Large intestine (tissue), 3 donors: ENCODE measurements around the gene LMO3. TPM values are rescaled to one million over a fixed set of nuclear protein-coding genes. Genes with fewer than 3 reads are reported as not detected.
"Not testable (repeated sequence)": the region's sequence is repeated elsewhere in the genome, so short reads cannot be mapped to it uniquely, and the experiment has no call there.

Experiments
- DNase-seq, 2 donors: peaks; one replicate each; pipeline versions ENCODE4 v3.0.0 to v3.0.0-alpha.2; 2013
- H3K27ac ChIP-seq: one replicate; pipeline ENCODE4 v1.5.1; 2013; ENCODE audit warnings: low read length
- H3K27me3 ChIP-seq: 2 replicates; pipeline ENCODE4 v1.6.1; 2013; ENCODE audit warnings: low read length; ENCODE audit not compliant: control insufficient read depth, insufficient read depth
- H3K36me3 ChIP-seq: 2 replicates; pipeline ENCODE4 v1.6.1; 2013; ENCODE audit warnings: low read length; ENCODE audit not compliant: control insufficient read depth, insufficient read depth
- H3K4me1 ChIP-seq: one replicate; pipeline ENCODE4 v1.6.1; 2013; ENCODE audit warnings: low read length; ENCODE audit not compliant: control insufficient read depth, insufficient read depth
- H3K4me3 ChIP-seq: one replicate; pipeline ENCODE4 v1.5.1; 2013; ENCODE audit warnings: low read length
- H3K9me3 ChIP-seq: one replicate; pipeline ENCODE4 v1.6.1; 2013; ENCODE audit warnings: mild to moderate bottlenecking, low read depth, low read length, moderate library complexity; ENCODE audit not compliant: control insufficient read depth
- WGBS: methylation state at CpG from one replicate; pipeline ENCODE4 v1.1.5; 2013; ENCODE audit warnings: low lambda C conversion rate; ENCODE audit not compliant: insufficient coverage; 5-methylcytosine and 5-hydroxymethylcytosine counted together
- polyA plus RNA-seq: library from polyadenylated mRNA; unstranded; fragments of 120-200 nt; gene quantifications from one replicate; pipeline ENCODE4 v1.2.1, GENCODE V29; 2013

The LMO3 gene
- polyA plus RNA-seq, 1 donor, result 1.8 TPM

GRCh38 chr12:16553457-16553856 is 52.5 kb downstream of the LMO3 start:
- WGBS, result no CpG with 5 or more reads among the region's 3 CpGs
- H3K27ac ChIP-seq, result no peak overlapping the region
- H3K27me3 ChIP-seq, result no peaks in the 10 kb centered on the region
- no peak overlapping the region for H3K4me3 ChIP-seq
- H3K9me3 ChIP-seq, result no peaks in the 10 kb centered on the region
- H3K4me1 ChIP-seq, result no peaks in the 10 kb centered on the region
- no peaks in the 10 kb centered on the region for H3K36me3 ChIP-seq
- no peak for DNase-seq

GRCh38 chr12:16552301-16552700 is 53.7 kb downstream of the LMO3 start:
- Histone ChIP-seq H3K27me3 (no peaks in the 10 kb centered on the region), H3K4me1 (no peaks in the 10 kb centered on the region), H3K36me3 (no peaks in the 10 kb centered on the region), H3K27ac (no peak overlapping the region), H3K9me3 (no peaks in the 10 kb centered on the region), H3K4me3 (no peak overlapping the region)
- DNase-seq, result no peak

GRCh38 chr12:16545836-16546235 is 60.1 kb downstream of the LMO3 start:
- Histone ChIP-seq H3K4me3 (no peak overlapping the region), H3K4me1 (no peaks in the 10 kb centered on the region), H3K9me3 (no peaks in the 10 kb centered on the region), H3K36me3 (no peaks in the 10 kb centered on the region), H3K27ac (no peak overlapping the region), H3K27me3 (no peaks in the 10 kb centered on the region)
- DNase-seq, result no peak
- 100% methylated on average over 1 of the region's 3 CpGs for WGBS

GRCh38 chr12:16542586-16542985 is 63.4 kb downstream of the LMO3 start:
- DNase-seq, result no peak
- H3K27ac ChIP-seq, result no peak overlapping the region
- no peaks in the 10 kb centered on the region for H3K4me1 ChIP-seq
- no peaks in the 10 kb centered on the region for H3K36me3 ChIP-seq
- H3K9me3 ChIP-seq, result no peaks in the 10 kb centered on the region
- no peak overlapping the region for H3K4me3 ChIP-seq
- no peaks in the 10 kb centered on the region for H3K27me3 ChIP-seq
- WGBS, result 78% methylated on average over 2 of the region's 2 CpGs

GRCh38 chr12:16537652-16538051 is 68.3 kb downstream of the LMO3 start:
- not testable (repeated sequence) for H3K4me1 ChIP-seq, DNase-seq, H3K27ac ChIP-seq, H3K9me3 ChIP-seq, H3K27me3 ChIP-seq, H3K36me3 ChIP-seq, H3K4me3 ChIP-seq
- WGBS, result no CpG with 5 or more reads among the region's 1 CpG

GRCh38 chr12:16531621-16532020 is 74.3 kb downstream of the LMO3 start:
- no peaks in the 10 kb centered on the region for H3K27me3 ChIP-seq
- DNase-seq, result no peak
- no CpG with 5 or more reads among the region's 3 CpGs for WGBS

GRCh38 chr12:16530268-16530850 is 75.6 kb downstream of the LMO3 start:
- no CpG with 5 or more reads among the region's 2 CpGs for WGBS
- no peak overlapping the region for H3K4me3 ChIP-seq
- H3K9me3 ChIP-seq, result no peaks in the 10 kb centered on the region
- no peaks in the 10 kb centered on the region for H3K36me3 ChIP-seq
- H3K4me1 ChIP-seq, result no peaks in the 10 kb centered on the region
- no peak overlapping the region for H3K27ac ChIP-seq
- no peak for DNase-seq
- H3K27me3 ChIP-seq, result no peaks in the 10 kb centered on the region

More at GRCh38 chr12:16531621-16532020, 74.3 kb downstream of the LMO3 start:
- Histone ChIP-seq H3K27ac (no peak overlapping the region), H3K4me1 (no peaks in the 10 kb centered on the region), H3K4me3 (no peak overlapping the region), H3K9me3 (no peaks in the 10 kb centered on the region), H3K36me3 (no peaks in the 10 kb centered on the region)

GRCh38 chr12:16526693-16527092 is 79.3 kb downstream of the LMO3 start:
- Histone ChIP-seq H3K4me1 (no peaks in the 10 kb centered on the region), H3K27me3 (no peaks in the 10 kb centered on the region), H3K27ac (no peak overlapping the region), H3K9me3 (no peaks in the 10 kb centered on the region), H3K4me3 (no peak overlapping the region), H3K36me3 (no peaks in the 10 kb centered on the region)
- 80% methylated on average over 1 of the region's 2 CpGs for WGBS
- no peak for DNase-seq

- no peak overlapping the region for H3K27ac ChIP-seq
- no peaks in the 10 kb centered on the region for H3K27me3 ChIP-seq
- H3K36me3 ChIP-seq, result no peaks in the 10 kb centered on the region
- H3K9me3 ChIP-seq, result no peaks in the 10 kb centered on the region
- no peaks in the 10 kb centered on the region for H3K4me1 ChIP-seq
- WGBS, result 80% methylated on average over 1 of the region's 1 CpG
- DNase-seq, result no peak
- H3K4me3 ChIP-seq, result no peak overlapping the region
Measured at GRCh38 chr12:16524378-16524777, 81.6 kb downstream of the LMO3 start.

GRCh38 chr12:16523951-16524331 is 82.0 kb downstream of the LMO3 start:
- no peak overlapping the region for H3K4me3 ChIP-seq
- no peak overlapping the region for H3K27ac ChIP-seq
- no peaks in the 10 kb centered on the region for H3K36me3 ChIP-seq
- H3K9me3 ChIP-seq, result no peaks in the 10 kb centered on the region
- no peak for DNase-seq
- H3K27me3 ChIP-seq, result no peaks in the 10 kb centered on the region
- no peaks in the 10 kb centered on the region for H3K4me1 ChIP-seq

- H3K4me3 ChIP-seq, result no peak overlapping the region
- no peak overlapping the region for H3K27ac ChIP-seq
- no peaks in the 10 kb centered on the region for H3K9me3 ChIP-seq
- no peaks in the 10 kb centered on the region for H3K27me3 ChIP-seq
- no peak for DNase-seq
- H3K4me1 ChIP-seq, result no peaks in the 10 kb centered on the region
- 100% methylated on average over 2 of the region's 5 CpGs for WGBS
- H3K36me3 ChIP-seq, result no peaks in the 10 kb centered on the region
Measured at GRCh38 chr12:16523284-16523950, 82.5 kb downstream of the LMO3 start.
